GM06990 (cell line): ENCODE measurements around the gene CFAP74.

Experiments used
- DNase-seq: peaks from one replicate; pipeline ENCODE4 v3.0.0-alpha.2; 2011; ENCODE audit not compliant: insufficient read length; ENCODE audit errors: extremely low read depth
- H3K27me3 ChIP-seq: replicated peaks from 2 replicates; pipeline ENCODE4 v1.6.0; 2011; ENCODE audit warnings: low read length; ENCODE audit not compliant: control insufficient read depth, insufficient read depth
- H3K36me3 ChIP-seq: 2 replicates; pipeline ENCODE4 v1.5.1; 2011; ENCODE audit warnings: low read length; ENCODE audit not compliant: control insufficient read depth, insufficient read depth
- H3K4me3 ChIP-seq: replicated peaks from 2 replicates; pipeline ENCODE4 v1.5.1; 2011; ENCODE audit warnings: low read depth, mild to moderate bottlenecking, control low read depth, low read length
- TF ChIP-seq, protein P1 (sequence below): IDR thresholded peaks from 2 replicates; pipeline ENCODE4 v1.5.1; 2011; ENCODE audit warnings: low read length, control low read depth, mild to moderate bottlenecking, inconsistent platforms; ENCODE audit not compliant: insufficient read depth, poor library complexity, severe bottlenecking

The CFAP74 gene

DNA sequence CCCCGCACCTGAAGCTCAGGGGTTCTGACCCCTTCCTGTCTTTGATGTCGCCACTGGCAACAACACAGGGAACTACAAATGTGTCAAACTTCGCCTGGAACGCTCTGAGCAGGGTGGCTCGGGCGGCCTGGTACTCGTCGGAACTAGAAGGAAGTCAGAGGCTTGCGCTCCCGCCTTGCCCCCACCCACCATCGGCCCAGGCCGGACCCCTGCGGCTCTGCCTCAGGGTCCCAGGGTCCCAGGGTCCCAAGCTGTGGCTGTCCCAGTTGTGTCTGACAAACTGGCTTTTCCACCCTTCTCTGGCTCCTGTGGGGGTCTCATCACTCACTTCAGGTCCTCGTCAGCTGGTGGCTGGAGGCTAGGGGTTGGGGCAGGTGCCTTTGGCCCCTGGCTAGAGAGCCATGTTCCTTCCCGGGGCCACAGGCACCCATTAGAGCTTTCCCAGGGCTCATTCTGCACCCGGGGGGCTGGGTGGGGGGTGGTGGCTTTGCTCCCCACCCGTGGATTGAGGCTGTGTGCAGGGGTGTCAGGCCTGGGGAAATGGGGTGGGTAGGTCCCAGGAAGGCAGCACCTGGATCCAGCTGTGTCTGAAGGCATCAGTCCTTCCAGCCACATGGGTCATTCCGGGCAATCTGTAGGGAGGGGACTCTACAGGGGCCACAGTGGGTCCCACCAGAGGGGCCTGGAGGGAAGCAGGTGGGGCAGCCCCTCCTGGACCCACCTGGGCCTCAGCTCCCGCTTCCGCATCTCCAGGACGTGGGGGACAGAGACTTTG is 76.5 kb downstream of the CFAP74 start:
- H3K36me3 ChIP-seq, result no peaks in the 10 kb centered on the region
- no peak overlapping the region for H3K4me3 ChIP-seq
- TF ChIP-seq, protein P1, sequence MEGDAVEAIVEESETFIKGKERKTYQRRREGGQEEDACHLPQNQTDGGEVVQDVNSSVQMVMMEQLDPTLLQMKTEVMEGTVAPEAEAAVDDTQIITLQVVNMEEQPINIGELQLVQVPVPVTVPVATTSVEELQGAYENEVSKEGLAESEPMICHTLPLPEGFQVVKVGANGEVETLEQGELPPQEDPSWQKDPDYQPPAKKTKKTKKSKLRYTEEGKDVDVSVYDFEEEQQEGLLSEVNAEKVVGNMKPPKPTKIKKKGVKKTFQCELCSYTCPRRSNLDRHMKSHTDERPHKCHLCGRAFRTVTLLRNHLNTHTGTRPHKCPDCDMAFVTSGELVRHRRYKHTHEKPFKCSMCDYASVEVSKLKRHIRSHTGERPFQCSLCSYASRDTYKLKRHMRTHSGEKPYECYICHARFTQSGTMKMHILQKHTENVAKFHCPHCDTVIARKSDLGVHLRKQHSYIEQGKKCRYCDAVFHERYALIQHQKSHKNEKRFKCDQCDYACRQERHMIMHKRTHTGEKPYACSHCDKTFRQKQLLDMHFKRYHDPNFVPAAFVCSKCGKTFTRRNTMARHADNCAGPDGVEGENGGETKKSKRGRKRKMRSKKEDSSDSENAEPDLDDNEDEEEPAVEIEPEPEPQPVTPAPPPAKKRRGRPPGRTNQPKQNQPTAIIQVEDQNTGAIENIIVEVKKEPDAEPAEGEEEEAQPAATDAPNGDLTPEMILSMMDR, result no peak
- no peaks in the 10 kb centered on the region for H3K27me3 ChIP-seq
- no peak for DNase-seq

DNA sequence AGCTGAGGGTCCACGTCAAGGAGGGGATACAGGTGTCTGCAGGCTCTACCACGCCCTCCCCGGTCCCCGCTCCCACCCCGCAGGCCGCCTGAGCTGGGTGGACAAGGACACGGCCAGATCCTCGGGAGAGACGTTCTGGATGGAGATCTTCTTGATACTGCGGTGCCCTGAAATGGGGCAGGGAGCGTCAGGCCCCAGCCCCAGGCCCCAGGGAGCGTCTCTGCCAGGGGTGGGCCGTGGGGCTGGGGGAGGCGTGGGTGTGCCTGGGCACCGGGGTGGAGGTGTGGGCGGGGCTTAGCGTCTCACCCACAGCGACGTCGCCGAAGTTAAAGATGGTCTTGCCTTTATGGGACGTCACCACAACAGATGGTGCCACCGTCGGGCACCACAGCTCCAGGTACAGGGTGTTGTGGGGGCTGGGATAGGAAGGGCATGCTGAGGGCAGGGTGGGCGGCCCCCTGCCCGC is 77.2 kb downstream of the CFAP74 start:
- Histone ChIP-seq H3K36me3 (no peaks in the 10 kb centered on the region), H3K4me3 (no peak overlapping the region), H3K27me3 (no peaks in the 10 kb centered on the region)
- DNase-seq, result no peak
- TF ChIP-seq, protein P1, result no peak

DNA sequence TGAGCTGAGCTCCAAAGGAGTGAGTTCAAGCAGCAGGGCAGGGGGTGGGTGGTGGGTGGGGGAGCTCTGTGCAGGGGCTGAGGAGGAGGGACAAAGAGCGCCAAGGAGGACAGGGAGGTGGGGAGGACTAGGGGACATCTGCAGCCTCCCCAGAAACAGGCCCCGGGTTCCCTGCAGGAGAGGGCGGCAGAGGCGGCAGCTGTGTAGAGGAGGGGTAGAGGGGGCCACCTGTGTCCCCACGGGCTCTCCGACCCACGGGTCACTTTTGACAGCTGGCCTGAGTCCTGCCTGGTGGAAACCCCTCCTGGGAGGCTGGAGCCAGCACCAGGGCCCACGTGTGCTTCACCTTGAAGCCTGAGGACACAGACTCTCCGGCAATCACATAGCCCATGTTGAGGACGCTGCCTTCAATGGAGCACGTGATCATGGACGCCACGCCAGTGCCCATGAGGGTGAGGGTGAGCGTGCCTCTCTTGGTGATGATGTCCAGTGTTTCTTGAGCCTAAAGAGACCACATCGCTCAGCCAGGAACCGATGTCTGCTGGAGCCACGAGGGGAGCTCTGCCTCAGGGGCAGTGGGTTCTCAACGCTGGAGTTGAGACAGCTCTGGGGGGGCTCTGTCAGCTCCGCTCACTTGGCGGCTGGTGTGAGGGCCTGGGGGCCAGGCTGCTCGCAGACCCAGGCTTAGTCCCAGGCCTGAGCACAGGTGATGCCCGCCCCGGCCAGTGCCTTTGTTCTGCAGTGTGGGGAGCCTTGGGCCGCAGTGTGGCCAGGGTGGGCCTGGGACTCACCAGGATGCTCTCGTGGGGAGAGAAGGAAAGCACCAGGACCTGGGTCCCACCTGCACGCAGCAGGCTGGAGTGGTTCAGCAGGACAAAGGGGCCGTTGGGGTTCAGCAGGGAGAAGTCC is 77.9 kb downstream of the CFAP74 start:
- no peak overlapping the region for H3K4me3 ChIP-seq
- no peaks in the 10 kb centered on the region for H3K36me3 ChIP-seq
- no peak for DNase-seq
- TF ChIP-seq, protein P1, result no peak
- no peaks in the 10 kb centered on the region for H3K27me3 ChIP-seq

DNA sequence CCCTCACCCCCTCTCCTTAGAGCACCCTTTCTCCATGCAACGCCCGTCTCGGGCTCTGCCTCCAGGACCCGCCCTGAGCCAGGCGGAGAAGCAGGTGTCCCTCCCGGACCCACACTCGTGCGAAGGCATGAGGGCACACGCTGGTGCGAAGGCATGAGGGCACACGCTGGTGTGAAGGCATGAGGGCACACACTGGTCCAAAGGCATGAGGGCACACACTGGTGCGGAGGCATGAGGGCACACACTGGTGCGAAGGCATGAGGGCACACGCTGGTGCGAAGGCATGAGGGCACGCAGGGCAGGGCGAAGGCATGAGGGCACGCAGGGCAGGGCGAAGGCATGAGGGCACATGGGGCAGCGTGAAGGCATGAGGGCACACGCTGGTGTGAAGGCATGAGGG is 78.7 kb downstream of the CFAP74 start:
- no peaks in the 10 kb centered on the region for H3K36me3 ChIP-seq
- no peak for DNase-seq
- TF ChIP-seq, protein P1, result no peak
- no peaks in the 10 kb centered on the region for H3K27me3 ChIP-seq
- no peak overlapping the region for H3K4me3 ChIP-seq

DNA sequence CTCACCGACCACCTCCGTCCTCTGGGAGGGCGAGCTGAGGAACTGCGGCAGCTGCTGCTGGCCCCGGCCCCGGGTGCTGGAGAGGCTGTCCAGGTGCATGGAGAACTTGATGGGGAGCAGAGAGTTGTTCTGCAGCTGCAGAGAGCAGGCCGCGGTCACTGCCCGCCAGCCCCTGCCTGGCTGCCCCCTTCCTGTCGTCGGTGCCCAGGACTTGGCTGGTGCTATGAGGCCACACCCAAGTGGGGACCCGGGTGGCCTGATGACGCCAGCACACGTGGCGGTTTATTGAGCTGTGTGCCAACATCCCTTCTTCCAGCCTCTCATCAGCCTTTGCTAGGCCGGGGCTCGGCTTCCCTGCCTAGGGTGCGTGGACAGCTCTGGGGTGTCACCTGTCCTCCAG is 79.2 kb downstream of the CFAP74 start:
- no peak for DNase-seq
- Histone ChIP-seq H3K36me3 (no peaks in the 10 kb centered on the region), H3K27me3 (no peaks in the 10 kb centered on the region), H3K4me3 (no peak overlapping the region)
- TF ChIP-seq, protein P1, result no peak
